Measurements from ENCODE around the gene KRT14.
"Not testable (repeated sequence)": the region's sequence is repeated elsewhere in the genome, so short reads cannot be mapped to it uniquely, and the experiment has no call there.

KRT14 gene

GRCh38 chr17:41576740-41577139, 10.0 kb downstream of the KRT14 start:
- DNase-seq: not testable (repeated sequence)

- DNase-seq: no peak
Measured at GRCh38 chr17:41575336-41575735, 11.4 kb downstream of the KRT14 start.

- DNase-seq: no peak
Measured at GRCh38 chr17:41571561-41572434, 14.9 kb downstream of the KRT14 start, which contains the start of gene KRT9. Gene KRT9, minus strand, starts transcription at chr17:41572059. Its CDS starts 67 bp downstream, at chr17:41571992.

- DNase-seq: peak; percentile 6
Measured at GRCh38 chr17:41567317-41567716, 19.4 kb downstream of the KRT14 start.

- DNase-seq: no peak
Measured at GRCh38 chr17:41565338-41565737, 21.4 kb downstream of the KRT14 start.

GRCh38 chr17:41563607-41564170, 23.0 kb downstream of the KRT14 start:
- DNase-seq: no peak

GRCh38 chr17:41561554-41561953, 25.1 kb downstream of the KRT14 start:
- no peak for DNase-seq

- DNase-seq: no peak
Measured at GRCh38 chr17:41559548-41559947, 27.1 kb downstream of the KRT14 start.

- DNase-seq: no peak
Measured at GRCh38 chr17:41556931-41557330, 29.8 kb downstream of the KRT14 start.

- no peak for DNase-seq
Measured at GRCh38 chr17:41556306-41556705, 30.4 kb downstream of the KRT14 start.

GRCh38 chr17:41555105-41555887, 31.4 kb downstream of the KRT14 start:
- no peak for DNase-seq

- no peak for DNase-seq
Measured at GRCh38 chr17:41553987-41554680, 32.6 kb downstream of the KRT14 start.

GRCh38 chr17:41553176-41553575, 33.5 kb downstream of the KRT14 start:
- no peak for DNase-seq

GRCh38 chr17:41552455-41552854, 34.2 kb downstream of the KRT14 start:
- no peak for DNase-seq

- no peak for DNase-seq
Measured at GRCh38 chr17:41551365-41551764, 35.3 kb downstream of the KRT14 start.

GRCh38 chr17:41549596-41550039, 37.1 kb downstream of the KRT14 start:
- DNase-seq: no peak

GRCh38 chr17:41548844-41549595, 37.7 kb downstream of the KRT14 start:
- peak; percentile 7 for DNase-seq

- DNase-seq: no peak
Measured at GRCh38 chr17:41547921-41548843, 38.5 kb downstream of the KRT14 start.

- DNase-seq: no peak
Measured at GRCh38 chr17:41547378-41547841, 39.3 kb downstream of the KRT14 start.

GRCh38 chr17:41546819-41547218, 39.9 kb downstream of the KRT14 start:
- DNase-seq: no peak

All from GF-D8 (cell line).